K562 (cell line): ENCODE results near the gene YLPM1. TPM values are rescaled to one million over a fixed set of nuclear protein-coding genes. Genes with fewer than 3 reads are reported as not detected.

ENCODE experiments used
- ASH1L ChIP-seq: fragments of 450-650 bp; IDR thresholded peaks from 2 replicates; pipeline ENCODE4 v1.6.1; 2018; ENCODE audit warnings: borderline replicate concordance, mild to moderate bottlenecking, low read depth; ENCODE audit not compliant: partially characterized antibody
- CBFA2T2 ChIP-seq: fragments of 450-650 bp; conservative IDR thresholded peaks from 2 replicates; pipeline ENCODE4 v1.6.1; 2017; ENCODE audit warnings: mild to moderate bottlenecking
- CBFA2T3 ChIP-seq: fragments of 450-650 bp; IDR thresholded peaks from 2 replicates; pipeline ENCODE4 v1.6.1; 2017
- CHD4 ChIP-seq: fragments of 200-600 bp; sonication (generic); IDR thresholded peaks from 3 replicates; pipeline ENCODE4 v1.6.1; 2012; ENCODE audit warnings: low read depth, mild to moderate bottlenecking, mixed read lengths, low read length, inconsistent platforms; ENCODE audit not compliant: insufficient read depth, insufficient replicate concordance, poor library complexity, severe bottlenecking
- DPF2 ChIP-seq: fragments of 450-650 bp; IDR thresholded peaks from 2 replicates; pipeline ENCODE4 v1.6.1; 2016
- GABPA ChIP-seq: fragments of 200-800 bp; sonication (Bioruptor generic); conservative IDR thresholded peaks from 2 replicates; pipeline ENCODE4 v1.6.1; 2016; ENCODE audit warnings: low read depth, missing genetic modification characterization, missing compliant biosample characterization
- HMG20A ChIP-seq: fragments of 450-650 bp; formaldehyde crosslinking; conservative IDR thresholded peaks from 2 replicates; pipeline ENCODE4 v1.4.0; 2020; ENCODE audit warnings: mild to moderate bottlenecking, mixed read lengths
- JUN ChIP-seq, 2 experiments: sonication (generic) in 1 of 2; formaldehyde crosslinking in 1 of 2; IDR thresholded peaks; 2 replicates each; pipeline versions ENCODE4 v1.6.1 to v1.8.0; 2012 to 2022; ENCODE audit warnings: borderline replicate concordance in 2 of 2, mild to moderate bottlenecking in 2 of 2, improper control_type of control experiment in 1 of 2, low read depth in 1 of 2, low read length in 1 of 2, missing genetic modification reagents in 1 of 2
- KHSRP ChIP-seq: fragments of 450-650 bp; IDR thresholded peaks from 2 replicates; pipeline ENCODE4 v1.6.1; 2017
- NR1H2 ChIP-seq: sonication (generic); formaldehyde crosslinking; IDR thresholded peaks from 2 replicates; pipeline ENCODE4 v1.4.0; 2020; ENCODE audit warnings: mild to moderate bottlenecking, missing genetic modification reagents
- NR2C1 ChIP-seq, 2 experiments: fragments of 450-650 bp; IDR thresholded peaks; 2 replicates each; pipeline ENCODE4 v1.6.1; 2017; ENCODE audit warnings: mild to moderate bottlenecking in 2 of 2, antibody characterized with exemption in 1 of 2, inconsistent platforms in 1 of 2, missing compliant biosample characterization in 1 of 2, missing genetic modification characterization in 1 of 2
- PML ChIP-seq: IDR thresholded peaks from 2 replicates; pipeline ENCODE4 v1.6.1; 2012; ENCODE audit warnings: low read length, inconsistent platforms
- RAD51 ChIP-seq: fragments of 450-650 bp; IDR thresholded peaks from 2 replicates; pipeline ENCODE4 v1.7.1; 2016; ENCODE audit warnings: low read depth, mild to moderate bottlenecking, borderline replicate concordance
- RBBP5 ChIP-seq: fragments of 200-600 bp; sonication (generic); IDR thresholded peaks from 2 replicates; pipeline ENCODE4 v1.6.1; 2012; ENCODE audit warnings: borderline replicate concordance, mild to moderate bottlenecking, low read length, control low read depth, inconsistent platforms; ENCODE audit not compliant: insufficient read depth, poor library complexity, severe bottlenecking
- STAG1 ChIP-seq: sonication (generic); formaldehyde crosslinking; IDR thresholded peaks from 2 replicates; pipeline ENCODE4 v1.5.0; 2020; ENCODE audit warnings: missing genetic modification reagents, borderline replicate concordance
- TAL1 ChIP-seq: fragments of 450-650 bp; IDR thresholded peaks from 2 replicates; pipeline ENCODE4 v1.6.1; 2016; ENCODE audit warnings: mild to moderate bottlenecking
- ZFP1 ChIP-seq: fragments of 450-650 bp; formaldehyde crosslinking; IDR thresholded peaks from 2 replicates; pipeline ENCODE4 v1.4.0; 2020; ENCODE audit warnings: mild to moderate bottlenecking, mixed read lengths
- ZNF134 ChIP-seq: fragments of 250-450 bp; sonication (Bioruptor Pico); conservative IDR thresholded peaks from 2 replicates; pipeline ENCODE4 v1.4.0; 2020
- ZNF232 ChIP-seq: sonication (generic); formaldehyde crosslinking; IDR thresholded peaks from 2 replicates; pipeline ENCODE4 v1.8.0; 2022; ENCODE audit warnings: mild to moderate bottlenecking, missing genetic modification reagents
- ZNF395 ChIP-seq: fragments of 200-800 bp; sonication (Bioruptor generic); IDR thresholded peaks from 2 replicates; pipeline ENCODE4 v1.6.1; 2017; ENCODE audit warnings: missing genetic modification characterization, missing compliant biosample characterization
- ZNF584 ChIP-seq: fragments of 200-800 bp; sonication (Bioruptor generic); IDR thresholded peaks from 2 replicates; pipeline ENCODE4 v1.6.1; 2016; ENCODE audit warnings: low read depth, mild to moderate bottlenecking, missing genetic modification characterization, missing compliant biosample characterization
- polyA plus RNA-seq, 8 experiments: library from polyadenylated mRNA; depleted of rRNA in 4 of 8; stranded (reverse) in 5 of 8; unstranded in 3 of 8; fragments of >200 nt; fragmentation: Nextera tagmentation in 2 of 8; fragmentation: Illumina TruSeq in 1 of 8; extraction: Ambion mirVana in 2 of 8; extraction: Trizol in 1 of 8; gene quantifications; 2 replicates each; pipeline versions ENCODE4 v1.2.1 to v1.2.3, GENCODE V29; 2011 to 2014; ENCODE audit warnings: inconsistent platforms in 1 of 8, missing spikeins in 1 of 8
- total RNA-seq, 7 experiments: library from RNA; depleted of rRNA in 6 of 7; stranded (reverse); fragments of >200 nt in 6 of 7; fragmentation: Illumina TruSeq in 2 of 7; extraction: Trizol in 2 of 7; gene quantifications; 2 replicates each; pipeline versions ENCODE4 v1.2.1 to v1.2.3, GENCODE V29; 2011 to 2021; ENCODE audit warnings: low replicate concordance in 1 of 7

Gene YLPM1
- total and polyA plus RNA-seq, 9 of the 15 experiments (the other 6 are each of a cell fraction or from before 2014, with no cell fraction given), result 7.2 to 32.7 (median 14.6) TPM

DNA sequence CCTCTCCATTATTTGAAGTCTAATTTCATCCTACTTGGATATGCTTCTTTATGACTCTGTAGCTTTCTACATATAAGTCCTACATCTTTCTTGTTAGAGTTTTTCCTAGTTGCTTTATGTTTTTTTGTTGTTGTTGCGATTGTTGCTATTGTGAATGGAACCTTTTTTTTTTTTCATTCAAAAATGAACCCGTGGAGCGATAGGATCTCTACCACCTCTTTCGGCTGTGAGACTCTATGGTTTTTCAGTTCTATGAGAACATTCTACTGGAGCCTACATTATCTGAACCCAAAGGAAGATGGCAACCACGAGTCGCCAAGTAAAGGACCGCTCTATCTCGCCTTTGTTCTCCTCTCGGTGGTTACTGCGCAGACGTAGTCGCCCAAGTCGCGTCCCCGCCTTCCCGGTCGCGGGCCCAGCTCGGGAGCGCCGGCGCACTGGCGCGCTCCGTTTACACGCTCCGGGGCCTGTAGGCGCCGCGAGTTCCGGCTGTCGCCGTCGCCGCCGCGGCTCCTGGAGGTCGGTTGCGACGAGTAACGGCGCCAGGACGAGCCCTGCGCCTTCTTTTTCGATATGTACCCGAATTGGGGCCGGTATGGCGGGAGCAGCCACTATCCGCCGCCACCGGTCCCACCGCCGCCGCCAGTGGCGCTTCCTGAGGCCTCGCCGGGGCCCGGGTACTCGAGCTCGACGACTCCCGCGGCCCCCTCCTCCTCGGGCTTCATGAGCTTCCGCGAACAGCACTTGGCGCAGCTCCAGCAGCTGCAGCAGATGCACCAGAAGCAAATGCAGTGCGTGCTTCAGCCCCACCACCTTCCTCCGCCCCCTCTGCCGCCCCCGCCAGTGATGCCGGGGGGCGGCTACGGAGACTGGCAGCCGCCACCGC is at the start of gene YLPM1 (continued):
- TF ChIP-seq CBFA2T2 (no peak), ZFP1 (CRISPR knock-in tag) (no peak), GABPA (tag) (peak; percentile 42; the same call in 1 of the 2 replicates), TAL1 (no peak), NR1H2 (no peak), CBFA2T3 (no peak), ASH1L (no peak), RBBP5 (peak; percentile 65), ZNF134 (no peak), DPF2 (peak; percentile 48; the same call in 1 of the 2 replicates), PML (peak; percentile 33; the same call in 1 of the 2 replicates), ZNF232 (0 out of 2 replicates have a peak, but pooled peaks have one; percentile 50), KHSRP (no peak), CHD4 (no peak), ZNF584 (CRISPR knock-in tag) (no peak), JUN (IDR thresholded peaks at IDR 0.05; ENCODE audit: borderline replicate concordance, low read depth, low read length) (no peak), JUN (CRISPR knock-in tag; IDR thresholded peaks at IDR 0.05; ENCODE audit: borderline replicate concordance) (no peak), HMG20A (CRISPR knock-in tag) (no peak), STAG1 (no peak), NR2C1 (IDR thresholded peaks at IDR 0.05) (no peak), NR2C1 (tag; IDR thresholded peaks at IDR 0.05) (no peak), RAD51 (no peak), ZNF395 (CRISPR knock-in tag) (no peak)
